GM23338 (cell line): ENCODE data around the gene EML2. TPM values are rescaled to one million over a fixed set of nuclear protein-coding genes. Genes with fewer than 3 reads are reported as not detected.

Experiments
- ATAC-seq: fragments of 200-7000 bp; cut with Tn5 transposase; 3 replicates; pipeline ENCODE4 v1.9.1; 2020
- DNase-seq: peaks from one replicate; pipeline ENCODE4 v3.0.0-alpha.2; 2015; ENCODE audit warnings: low spot score
- H2AFZ ChIP-seq: fragments of 200-600 bp; sonication (generic); 2 replicates; pipeline ENCODE4 v1.8.0; 2016; ENCODE audit warnings: antibody characterized with exemption, mild to moderate bottlenecking, moderate library complexity
- H3F3A ChIP-seq: fragments of 200-600 bp; sonication (generic); replicated peaks from 2 replicates; pipeline ENCODE4 v1.8.0; 2017; ENCODE audit warnings: antibody characterized with exemption, mixed run types, low read depth
- H3K27ac ChIP-seq: fragments of 200-600 bp; sonication (generic); 2 replicates; pipeline ENCODE4 v1.6.1; 2016; ENCODE audit warnings: low read depth
- H3K27me3 ChIP-seq: fragments of 200-600 bp; sonication (generic); 2 replicates; pipeline ENCODE4 v1.8.0; 2016; ENCODE audit warnings: mild to moderate bottlenecking, mixed run types, moderate library complexity; ENCODE audit not compliant: insufficient read depth
- H3K36me3 ChIP-seq: fragments of 200-600 bp; sonication (generic); 2 replicates; pipeline ENCODE4 v1.8.0; 2016; ENCODE audit warnings: mild to moderate bottlenecking; ENCODE audit not compliant: insufficient read depth
- H3K4me1 ChIP-seq: fragments of 200-600 bp; sonication (generic); 2 replicates; pipeline ENCODE4 v1.8.0; 2016; ENCODE audit warnings: mild to moderate bottlenecking, moderate library complexity; ENCODE audit not compliant: insufficient read depth
- H3K4me2 ChIP-seq: fragments of 200-600 bp; sonication (generic); 2 replicates; pipeline ENCODE4 v1.7.1; 2017; ENCODE audit warnings: mixed run types
- H3K4me3 ChIP-seq: fragments of 200-600 bp; sonication (generic); 2 replicates; pipeline ENCODE4 v1.6.1; 2016; ENCODE audit warnings: mixed run types
- H3K79me2 ChIP-seq: fragments of 200-600 bp; sonication (generic); replicated peaks from 2 replicates; pipeline ENCODE4 v1.8.0; 2017; ENCODE audit warnings: mild to moderate bottlenecking; ENCODE audit not compliant: insufficient read depth
- H3K9me2 ChIP-seq: fragments of 200-600 bp; sonication (generic); 2 replicates; pipeline ENCODE4 v1.8.0; 2017; ENCODE audit not compliant: insufficient read depth
- H4K20me1 ChIP-seq: fragments of 200-600 bp; sonication (generic); replicated peaks from 2 replicates; pipeline ENCODE4 v1.8.0; 2017; ENCODE audit warnings: mild to moderate bottlenecking; ENCODE audit not compliant: insufficient read depth
- H3K27ac Mint-ChIP-seq: 2 replicates; pipeline ENCODE4 v1.8.0; 2020; ENCODE audit warnings: inconsistent platforms, mild to moderate bottlenecking, moderate library complexity, mixed read lengths
- H3K27me3 Mint-ChIP-seq: 3 replicates; pipeline ENCODE4 v1.8.0; 2022; ENCODE audit warnings: low read depth, mild to moderate bottlenecking, moderate library complexity, mixed read lengths, inconsistent platforms; ENCODE audit not compliant: insufficient read depth, poor library complexity
- H3K36me3 Mint-ChIP-seq: 3 replicates; pipeline ENCODE4 v1.8.0; 2021; ENCODE audit warnings: low read depth, mild to moderate bottlenecking, inconsistent platforms, moderate library complexity, mixed read lengths
- H3K4me1 Mint-ChIP-seq: 3 replicates; pipeline ENCODE4 v1.8.0; 2020; ENCODE audit warnings: mild to moderate bottlenecking, inconsistent platforms, mixed read lengths
- H3K4me3 Mint-ChIP-seq: 3 replicates; pipeline ENCODE4 v1.8.0; 2021; ENCODE audit warnings: moderate library complexity, mild to moderate bottlenecking, inconsistent platforms, mixed read lengths
- H3K9me3 Mint-ChIP-seq: 3 replicates; pipeline ENCODE4 v1.8.0; 2020; ENCODE audit warnings: moderate library complexity, mild to moderate bottlenecking, inconsistent platforms, mixed read lengths
- CREB1 ChIP-seq: fragments of 250-450 bp; sonication (Bioruptor Pico); IDR thresholded peaks from 2 replicates; pipeline ENCODE4 v1.5.0; 2020; ENCODE audit warnings: low read depth, mild to moderate bottlenecking, moderate library complexity
- EZH2phosphoT487 ChIP-seq: fragments of 200-600 bp; sonication (generic); IDR thresholded peaks from one replicate; pipeline ENCODE4 v1.8.1; 2018; ENCODE audit warnings: antibody characterized with exemption; ENCODE audit not compliant: unreplicated experiment
- JUNB ChIP-seq: IDR thresholded peaks from one replicate; pipeline ENCODE4 v1.6.1; 2016; ENCODE audit warnings: antibody characterized with exemption; ENCODE audit not compliant: unreplicated experiment
- NANOG ChIP-seq: IDR thresholded peaks from 2 replicates; pipeline ENCODE4 v1.6.1; 2016; ENCODE audit warnings: antibody characterized with exemption, borderline replicate concordance
- POLR2AphosphoS5 ChIP-seq: IDR thresholded peaks from 2 replicates; pipeline ENCODE4 v1.6.1; 2016; ENCODE audit warnings: antibody characterized with exemption, low read depth
- STAT1 ChIP-seq: IDR thresholded peaks from one replicate; pipeline ENCODE4 v1.6.1; 2016; ENCODE audit warnings: antibody characterized with exemption; ENCODE audit not compliant: unreplicated experiment
- ZNF114 ChIP-seq: fragments of 250-450 bp; sonication (Bioruptor Pico); IDR thresholded peaks from 2 replicates; pipeline ENCODE4 v1.5.0; 2020; ENCODE audit warnings: mild to moderate bottlenecking, moderate library complexity
- ZNF331 ChIP-seq: fragments of 250-450 bp; sonication (Bioruptor Pico); IDR thresholded peaks from 2 replicates; pipeline ENCODE4 v1.5.0; 2020; ENCODE audit warnings: low read depth, mild to moderate bottlenecking, moderate library complexity
- polyA plus RNA-seq: library from polyadenylated mRNA; unstranded; fragments of >200 nt; fragmentation: Nextera tagmentation; extraction: Ambion mirVana; gene quantifications from 2 replicates; pipeline ENCODE4 v1.2.1, GENCODE V29; 2016
- total RNA-seq: library from RNA; depleted of rRNA; stranded (reverse); fragments of >200 nt; shearing (Covaris generic); gene quantifications from 2 replicates; pipeline ENCODE4 v1.2.3, GENCODE V29; 2014
- TF ChIP-seq, protein P1 (sequence below): IDR thresholded peaks from 2 replicates; pipeline ENCODE4 v1.6.1; 2016; ENCODE audit warnings: antibody characterized with exemption
- TF ChIP-seq, protein P2 (sequence below): IDR thresholded peaks from one replicate; pipeline ENCODE4 v1.6.1; 2018; ENCODE audit warnings: antibody characterized with exemption; ENCODE audit not compliant: unreplicated experiment
- TF ChIP-seq, protein P3 (sequence below), 2 experiments: fragments of 200-600 bp in 1 of 2; sonication (generic) in 1 of 2; conservative IDR thresholded peaks; 2 replicates each; pipeline versions ENCODE4 v1.5.1 to v1.6.1; 2016 to 2017; ENCODE audit warnings: antibody characterized with exemption in 2 of 2, low read depth in 2 of 2, mild to moderate bottlenecking in 2 of 2, moderate library complexity in 1 of 2

Gene EML2
- total and polyA plus RNA-seq, 2 experiments from 2014 or later = 7.1 to 33.9 TPM

DNA sequence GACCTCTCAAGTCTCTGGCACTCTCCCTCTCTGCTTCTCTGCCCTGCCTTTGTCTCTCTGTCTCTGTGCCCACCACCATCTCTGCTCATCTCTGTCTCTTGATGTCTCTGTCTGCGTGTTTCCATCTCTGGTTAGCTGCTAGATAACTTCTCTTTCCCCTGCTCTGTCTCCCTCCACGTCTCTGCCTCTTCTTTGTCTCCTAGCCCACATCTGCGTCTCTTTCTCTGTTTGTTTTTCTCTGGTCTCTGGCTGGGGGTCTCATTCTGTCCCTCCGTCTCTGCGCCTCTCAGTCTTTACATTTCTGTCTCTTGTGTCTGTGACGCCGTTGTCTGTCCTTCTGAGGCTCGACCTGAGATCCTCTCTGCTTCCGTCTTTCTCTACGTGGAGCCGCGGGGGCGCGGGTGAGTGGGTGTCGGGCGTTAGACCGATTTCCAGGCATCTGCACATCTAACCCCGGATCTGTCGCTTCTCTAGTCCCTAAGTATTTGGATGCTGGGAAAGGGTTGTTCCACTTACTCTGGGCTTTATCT is 29.2 kb upstream of the EML2 start:
- H3K4me1 Mint-ChIP-seq = peaks cover 17% of the 10 kb centered on the region
- Histone ChIP-seq H3K27me3 (peaks cover 43% of the 10 kb centered on the region), H2AFZ (peak overlapping the region; percentile 91), H3K4me2 (peak overlapping the region; percentile 90), H3K9me2 (no peaks in the 10 kb centered on the region), H3K79me2 (no peaks in the 10 kb centered on the region), H3K27ac (no peak overlapping the region), H3K4me1 (peaks cover 16% of the 10 kb centered on the region; the same call in 1 of the 2 replicates), H3K36me3 (no peaks in the 10 kb centered on the region), H3F3A (peaks cover 20% of the 10 kb centered on the region), H3K4me3 (peak overlapping the region; percentile 78), H4K20me1 (no peaks in the 10 kb centered on the region)
- no peak for TF ChIP-seq NANOG
- TF ChIP-seq ZNF114 (CRISPR knock-in tag) = no peak
- TF ChIP-seq STAT1 = no peak
- TF ChIP-seq POLR2AphosphoS5 = no peak
- no peak for TF ChIP-seq JUNB
- TF ChIP-seq, protein P1, sequence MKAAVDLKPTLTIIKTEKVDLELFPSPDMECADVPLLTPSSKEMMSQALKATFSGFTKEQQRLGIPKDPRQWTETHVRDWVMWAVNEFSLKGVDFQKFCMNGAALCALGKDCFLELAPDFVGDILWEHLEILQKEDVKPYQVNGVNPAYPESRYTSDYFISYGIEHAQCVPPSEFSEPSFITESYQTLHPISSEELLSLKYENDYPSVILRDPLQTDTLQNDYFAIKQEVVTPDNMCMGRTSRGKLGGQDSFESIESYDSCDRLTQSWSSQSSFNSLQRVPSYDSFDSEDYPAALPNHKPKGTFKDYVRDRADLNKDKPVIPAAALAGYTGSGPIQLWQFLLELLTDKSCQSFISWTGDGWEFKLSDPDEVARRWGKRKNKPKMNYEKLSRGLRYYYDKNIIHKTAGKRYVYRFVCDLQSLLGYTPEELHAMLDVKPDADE = no peak
- no peak for TF ChIP-seq CREB1
- TF ChIP-seq ZNF331 (CRISPR knock-in tag) = no peak
- no peak for TF ChIP-seq EZH2phosphoT487
- TF ChIP-seq, protein P2, sequence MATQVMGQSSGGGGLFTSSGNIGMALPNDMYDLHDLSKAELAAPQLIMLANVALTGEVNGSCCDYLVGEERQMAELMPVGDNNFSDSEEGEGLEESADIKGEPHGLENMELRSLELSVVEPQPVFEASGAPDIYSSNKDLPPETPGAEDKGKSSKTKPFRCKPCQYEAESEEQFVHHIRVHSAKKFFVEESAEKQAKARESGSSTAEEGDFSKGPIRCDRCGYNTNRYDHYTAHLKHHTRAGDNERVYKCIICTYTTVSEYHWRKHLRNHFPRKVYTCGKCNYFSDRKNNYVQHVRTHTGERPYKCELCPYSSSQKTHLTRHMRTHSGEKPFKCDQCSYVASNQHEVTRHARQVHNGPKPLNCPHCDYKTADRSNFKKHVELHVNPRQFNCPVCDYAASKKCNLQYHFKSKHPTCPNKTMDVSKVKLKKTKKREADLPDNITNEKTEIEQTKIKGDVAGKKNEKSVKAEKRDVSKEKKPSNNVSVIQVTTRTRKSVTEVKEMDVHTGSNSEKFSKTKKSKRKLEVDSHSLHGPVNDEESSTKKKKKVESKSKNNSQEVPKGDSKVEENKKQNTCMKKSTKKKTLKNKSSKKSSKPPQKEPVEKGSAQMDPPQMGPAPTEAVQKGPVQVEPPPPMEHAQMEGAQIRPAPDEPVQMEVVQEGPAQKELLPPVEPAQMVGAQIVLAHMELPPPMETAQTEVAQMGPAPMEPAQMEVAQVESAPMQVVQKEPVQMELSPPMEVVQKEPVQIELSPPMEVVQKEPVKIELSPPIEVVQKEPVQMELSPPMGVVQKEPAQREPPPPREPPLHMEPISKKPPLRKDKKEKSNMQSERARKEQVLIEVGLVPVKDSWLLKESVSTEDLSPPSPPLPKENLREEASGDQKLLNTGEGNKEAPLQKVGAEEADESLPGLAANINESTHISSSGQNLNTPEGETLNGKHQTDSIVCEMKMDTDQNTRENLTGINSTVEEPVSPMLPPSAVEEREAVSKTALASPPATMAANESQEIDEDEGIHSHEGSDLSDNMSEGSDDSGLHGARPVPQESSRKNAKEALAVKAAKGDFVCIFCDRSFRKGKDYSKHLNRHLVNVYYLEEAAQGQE = no peak
- DNase-seq (no peak), ATAC-seq (no peak)
- no peak overlapping the region for H3K27ac Mint-ChIP-seq
- H3K9me3 Mint-ChIP-seq = no peaks in the 10 kb centered on the region; the same call in 2 of the 3 replicates
- H3K4me3 Mint-ChIP-seq = peak overlapping the region; percentile 71
- H3K27me3 Mint-ChIP-seq = peaks cover 39% of the 10 kb centered on the region
- no peaks in the 10 kb centered on the region; the same call in 2 of the 3 replicates for H3K36me3 Mint-ChIP-seq

DNA sequence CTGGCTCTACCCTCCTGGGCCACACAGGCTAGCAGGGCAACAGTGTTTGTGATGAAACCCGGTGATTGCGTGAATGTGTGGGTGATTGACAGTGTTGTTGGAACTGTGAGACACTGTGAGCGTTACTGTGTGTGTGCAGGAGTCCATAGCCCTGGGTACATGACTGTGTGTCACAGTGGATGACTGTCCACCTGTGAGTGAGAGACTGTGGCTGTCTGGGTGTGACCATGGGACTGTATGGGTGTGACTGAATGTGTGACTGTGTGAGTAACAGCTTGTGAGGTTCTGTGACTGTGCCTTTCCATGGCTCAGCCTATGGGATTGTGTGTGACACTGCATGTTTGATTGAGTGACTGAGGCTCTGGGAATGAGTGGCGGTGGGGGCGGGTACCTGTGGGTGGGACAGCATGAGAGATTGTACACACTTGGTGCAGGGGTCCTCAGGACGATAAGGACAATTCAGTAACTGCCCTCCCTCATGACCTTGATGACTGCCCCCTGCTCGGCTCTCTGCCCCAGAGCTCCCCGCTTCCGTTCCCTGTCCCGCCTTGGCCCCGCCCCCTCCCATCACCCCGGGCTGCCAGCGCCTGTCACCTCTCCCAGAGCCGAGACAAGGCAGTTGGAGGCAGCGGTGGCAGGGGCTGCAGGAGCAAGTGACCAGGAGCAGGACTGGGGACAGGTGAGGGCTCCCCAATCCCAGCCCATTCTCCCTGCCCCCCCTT is 28.6 kb upstream of the EML2 start, which contains the start of gene GIPR:
GIPR (plus strand) TSS at position 602 of the 722 bp plus-strand sequence. CDS start 1,300 bp downstream, outside the sequence.
- no peak within 1 kb of the TSS for H3K27ac ChIP-seq

More for the DNA sequence above, 28.6 kb upstream of the EML2 start, which contains the start of gene GIPR:
- peak within 1 kb of the TSS; percentile 78 for H3K4me3 ChIP-seq
- ATAC-seq (peak; percentile 35), DNase-seq (peak; percentile 77)
- H3K4me1 Mint-ChIP-seq = peaks cover 17% of the 10 kb centered on the region
- H2AFZ ChIP-seq = peak within 1 kb of the TSS; percentile 91
- H3K9me2 ChIP-seq = no peaks in the 10 kb centered on the region
- H3K4me1 ChIP-seq = peaks cover 16% of the 10 kb centered on the region; the same call in 1 of the 2 replicates
- no peaks in the 10 kb centered on the region for H3K79me2 ChIP-seq
- TF ChIP-seq, protein P3, sequence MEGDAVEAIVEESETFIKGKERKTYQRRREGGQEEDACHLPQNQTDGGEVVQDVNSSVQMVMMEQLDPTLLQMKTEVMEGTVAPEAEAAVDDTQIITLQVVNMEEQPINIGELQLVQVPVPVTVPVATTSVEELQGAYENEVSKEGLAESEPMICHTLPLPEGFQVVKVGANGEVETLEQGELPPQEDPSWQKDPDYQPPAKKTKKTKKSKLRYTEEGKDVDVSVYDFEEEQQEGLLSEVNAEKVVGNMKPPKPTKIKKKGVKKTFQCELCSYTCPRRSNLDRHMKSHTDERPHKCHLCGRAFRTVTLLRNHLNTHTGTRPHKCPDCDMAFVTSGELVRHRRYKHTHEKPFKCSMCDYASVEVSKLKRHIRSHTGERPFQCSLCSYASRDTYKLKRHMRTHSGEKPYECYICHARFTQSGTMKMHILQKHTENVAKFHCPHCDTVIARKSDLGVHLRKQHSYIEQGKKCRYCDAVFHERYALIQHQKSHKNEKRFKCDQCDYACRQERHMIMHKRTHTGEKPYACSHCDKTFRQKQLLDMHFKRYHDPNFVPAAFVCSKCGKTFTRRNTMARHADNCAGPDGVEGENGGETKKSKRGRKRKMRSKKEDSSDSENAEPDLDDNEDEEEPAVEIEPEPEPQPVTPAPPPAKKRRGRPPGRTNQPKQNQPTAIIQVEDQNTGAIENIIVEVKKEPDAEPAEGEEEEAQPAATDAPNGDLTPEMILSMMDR (conservative IDR thresholded peaks at IDR 0.05; ENCODE audit: low read depth in 2 of 2) = 0 out of 4 replicates have a peak, but pooled peaks of 1 of the 2 experiments have one; percentile 1
- no peak for TF ChIP-seq EZH2phosphoT487
- TF ChIP-seq POLR2AphosphoS5 = 0 out of 2 replicates have a peak, but pooled peaks have one; percentile 19
- no peak for TF ChIP-seq STAT1
- peak within 1 kb of the TSS; percentile 90 for H3K4me2 ChIP-seq
- H3K27me3 Mint-ChIP-seq = peaks cover 39% of the 10 kb centered on the region
- H3K27ac Mint-ChIP-seq = no peak within 1 kb of the TSS
- no peaks in the 10 kb centered on the region for H4K20me1 ChIP-seq
- H3K36me3 Mint-ChIP-seq = no peaks in the 10 kb centered on the region; the same call in 2 of the 3 replicates
- H3K36me3 ChIP-seq = no peaks in the 10 kb centered on the region
- peaks cover 41% of the 10 kb centered on the region for H3K27me3 ChIP-seq
- peak within 1 kb of the TSS; percentile 71 for H3K4me3 Mint-ChIP-seq
- H3F3A ChIP-seq = peaks cover 20% of the 10 kb centered on the region
- no peaks in the 10 kb centered on the region; the same call in 2 of the 3 replicates for H3K9me3 Mint-ChIP-seq
